ENCODE results near the gene SEMA5A. TPM values are rescaled to one million over a fixed set of nuclear protein-coding genes. Genes with fewer than 3 reads are reported as not detected.

SEMA5A gene
- total RNA-seq, 1 donor from 2014 or later = 38.9 TPM

GRCh38 chr5:9507974-9508373 lies 37.9 kb downstream of the SEMA5A start:
- ATAC-seq = no peak
- intact Hi-C loops (cut with DNase I) = no loop called here
- no peak for TF ChIP-seq CTCF (IDR thresholded peaks at IDR 0.05)

DNA sequence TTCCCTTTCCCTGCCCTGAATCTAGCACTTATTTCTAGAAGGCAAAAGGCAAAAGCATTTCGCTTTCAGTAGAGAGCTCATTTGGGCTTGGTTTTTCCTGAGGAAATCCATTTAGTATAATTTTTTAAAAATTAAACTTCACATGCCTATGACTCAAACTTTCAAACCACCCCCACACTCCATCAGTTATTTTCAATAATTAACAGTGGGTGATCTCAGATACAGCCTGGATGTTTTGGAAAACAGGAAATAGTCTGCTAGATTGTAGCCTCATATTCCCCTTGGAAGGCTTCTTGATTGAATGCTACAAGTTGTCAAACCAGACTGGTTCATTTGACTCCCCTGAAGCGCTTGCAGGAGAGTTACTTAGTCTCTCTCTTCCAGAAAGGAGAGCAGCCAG lies 40.6 kb downstream of the SEMA5A start:
- intact Hi-C loops (cut with DNase I) = no loop called here
- ATAC-seq = no peak
- H3K4me1 ChIP-seq = no peaks in the 10 kb centered on the region

More at GRCh38 chr5:9507974-9508373, 37.9 kb downstream of the SEMA5A start:
- Histone ChIP-seq H3K36me3 (no peaks in the 10 kb centered on the region), H3K27me3 (no peaks in the 10 kb centered on the region), H3K9me3 (no peaks in the 10 kb centered on the region), H3K4me3 (no peak overlapping the region), H3K27ac (no peak overlapping the region), H3K4me1 (no peaks in the 10 kb centered on the region)
- DNase-seq = no peak

DNA sequence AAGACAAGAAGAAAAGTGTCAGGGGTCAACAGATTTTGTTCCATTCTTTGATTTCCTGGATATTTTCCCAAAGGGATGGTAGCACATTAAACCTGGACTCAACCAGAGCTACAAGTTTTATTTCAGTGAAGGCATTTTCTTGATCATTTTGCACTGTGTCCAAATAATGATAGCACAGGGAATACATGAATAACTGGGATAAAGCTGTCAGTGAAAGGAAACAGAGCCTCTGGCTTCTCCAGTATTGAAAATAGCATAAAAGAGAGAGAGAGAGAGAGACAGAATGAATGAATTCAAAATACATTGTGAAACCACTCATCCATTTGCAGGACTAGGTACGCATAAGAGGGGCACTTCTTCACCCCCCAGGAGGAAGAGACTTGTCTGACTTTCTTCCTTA lies 43.0 kb downstream of the SEMA5A start:
- TF ChIP-seq CTCF (IDR thresholded peaks at IDR 0.05) = no peak
- Histone ChIP-seq H3K36me3 (no peaks in the 10 kb centered on the region), H3K4me3 (no peak overlapping the region), H3K27ac (no peak overlapping the region), H3K27me3 (no peaks in the 10 kb centered on the region), H3K9me3 (no peaks in the 10 kb centered on the region), H3K4me1 (no peaks in the 10 kb centered on the region)
- ATAC-seq = no peak
- no peak for DNase-seq
- intact Hi-C loops (cut with DNase I) = no loop called here

More for the DNA sequence above, 40.6 kb downstream of the SEMA5A start:
- H3K4me3 ChIP-seq = no peak overlapping the region
- no peaks in the 10 kb centered on the region for H3K9me3 ChIP-seq
- H3K27me3 ChIP-seq = no peaks in the 10 kb centered on the region
- H3K27ac ChIP-seq = no peak overlapping the region
- TF ChIP-seq CTCF (IDR thresholded peaks at IDR 0.05) = no peak
- DNase-seq = no peak
- no peaks in the 10 kb centered on the region for H3K36me3 ChIP-seq

- no peaks in the 10 kb centered on the region for H3K9me3 ChIP-seq
- ATAC-seq (peak; percentile 39), DNase-seq (no peak)
Measured at GRCh38 chr5:9502050-9502834, 43.6 kb downstream of the SEMA5A start.

DNA sequence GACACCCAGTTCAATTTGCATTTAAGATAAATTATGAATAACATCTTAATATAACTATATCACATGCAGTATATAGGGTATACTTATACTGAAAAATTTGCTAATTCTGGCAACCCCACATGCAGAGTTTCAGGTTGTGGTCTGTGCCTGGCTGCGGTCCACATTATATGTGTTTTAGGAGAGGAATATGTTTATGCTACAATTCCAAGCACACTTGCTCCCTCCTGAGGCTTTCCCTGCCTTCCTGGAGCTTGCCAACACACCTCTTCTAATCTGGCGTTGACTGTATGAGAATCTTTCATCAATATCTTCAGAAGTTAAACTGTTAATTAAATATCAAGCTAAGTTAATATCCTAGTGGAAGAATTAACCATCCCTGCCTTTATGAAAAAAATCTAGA lies 45.2 kb downstream of the SEMA5A start:
- H3K4me1 ChIP-seq = no peaks in the 10 kb centered on the region
- H3K27ac ChIP-seq = no peak overlapping the region
- intact Hi-C loops (cut with DNase I) = no loop called here
- DNase-seq = no peak
- no peak for TF ChIP-seq CTCF (IDR thresholded peaks at IDR 0.05)
- no peaks in the 10 kb centered on the region for H3K27me3 ChIP-seq
- H3K36me3 ChIP-seq = no peaks in the 10 kb centered on the region
- H3K9me3 ChIP-seq = no peaks in the 10 kb centered on the region
- ATAC-seq = no peak
- H3K4me3 ChIP-seq = no peak overlapping the region

More at GRCh38 chr5:9502050-9502834, 43.6 kb downstream of the SEMA5A start:
- Histone ChIP-seq H3K4me1 (no peaks in the 10 kb centered on the region), H3K4me3 (no peak overlapping the region), H3K36me3 (no peaks in the 10 kb centered on the region), H3K27ac (no peak overlapping the region), H3K27me3 (no peaks in the 10 kb centered on the region)
- TF ChIP-seq CTCF (IDR thresholded peaks at IDR 0.05) = no peak
- intact Hi-C loops (cut with DNase I) = no loop called here
